Spinal cord (tissue), 10 donors: Measurements from ENCODE around the gene ENTPD6. TPM values are rescaled to one million over a fixed set of nuclear protein-coding genes. Genes with fewer than 3 reads are reported as not detected.
"Not testable (repeated sequence)": the region's sequence is repeated elsewhere in the genome, so short reads cannot be mapped to it uniquely, and the experiment has no call there.

ENCODE experiments used
- DNase-seq, 6 donors: peaks; one replicate each; pipeline versions ENCODE4 v3.0.0 to v3.0.0-alpha.2; 2013 to 2015; ENCODE audit warnings: low spot score in 6 of 6, low read depth in 4 of 6
- H3K27ac ChIP-seq: one replicate; pipeline ENCODE4 v1.5.1; 2013; ENCODE audit warnings: low read depth, low read length, control low read depth
- H3K27me3 ChIP-seq: one replicate; pipeline ENCODE4 v1.6.1; 2013; ENCODE audit warnings: low read length; ENCODE audit not compliant: control insufficient read depth, insufficient read depth
- H3K36me3 ChIP-seq: one replicate; pipeline ENCODE4 v1.6.1; 2013; ENCODE audit warnings: low read length; ENCODE audit not compliant: control insufficient read depth, insufficient read depth
- H3K4me1 ChIP-seq: one replicate; pipeline ENCODE4 v1.6.1; 2013; ENCODE audit warnings: low read length; ENCODE audit not compliant: control insufficient read depth, insufficient read depth
- H3K4me3 ChIP-seq: one replicate; pipeline ENCODE4 v1.5.1; 2013; ENCODE audit warnings: low read depth, low read length, control low read depth
- H3K9me3 ChIP-seq: one replicate; pipeline ENCODE4 v1.6.1; 2013; ENCODE audit warnings: low read length; ENCODE audit not compliant: control insufficient read depth, insufficient read depth
- WGBS: methylation state at CpG from one replicate; pipeline ENCODE4 v1.1.5; 2013; ENCODE audit warnings: missing lambda C conversion rate; ENCODE audit not compliant: insufficient coverage; 5-methylcytosine and 5-hydroxymethylcytosine counted together
- polyA plus RNA-seq, 2 donors: library from polyadenylated mRNA; unstranded; fragments of 120-200 nt; gene quantifications; one replicate each; pipeline ENCODE4 v1.2.1, GENCODE V29; 2013; ENCODE audit not compliant: insufficient read length in 2 of 2
- total RNA-seq, 2 donors: library from RNA; depleted of rRNA in 1 of 2; stranded (reverse); fragments of 120-200 nt in 1 of 2; fragments of >200 nt in 1 of 2; gene quantifications; one replicate each; pipeline versions ENCODE4 v1.2.3 to v1.2.4, GENCODE V29; 2013 to 2014
- donor health status: healthy.

ENTPD6 gene
- total and polyA plus RNA-seq, 4 donors = 36.0 to 114 (median 72.7) TPM

DNA sequence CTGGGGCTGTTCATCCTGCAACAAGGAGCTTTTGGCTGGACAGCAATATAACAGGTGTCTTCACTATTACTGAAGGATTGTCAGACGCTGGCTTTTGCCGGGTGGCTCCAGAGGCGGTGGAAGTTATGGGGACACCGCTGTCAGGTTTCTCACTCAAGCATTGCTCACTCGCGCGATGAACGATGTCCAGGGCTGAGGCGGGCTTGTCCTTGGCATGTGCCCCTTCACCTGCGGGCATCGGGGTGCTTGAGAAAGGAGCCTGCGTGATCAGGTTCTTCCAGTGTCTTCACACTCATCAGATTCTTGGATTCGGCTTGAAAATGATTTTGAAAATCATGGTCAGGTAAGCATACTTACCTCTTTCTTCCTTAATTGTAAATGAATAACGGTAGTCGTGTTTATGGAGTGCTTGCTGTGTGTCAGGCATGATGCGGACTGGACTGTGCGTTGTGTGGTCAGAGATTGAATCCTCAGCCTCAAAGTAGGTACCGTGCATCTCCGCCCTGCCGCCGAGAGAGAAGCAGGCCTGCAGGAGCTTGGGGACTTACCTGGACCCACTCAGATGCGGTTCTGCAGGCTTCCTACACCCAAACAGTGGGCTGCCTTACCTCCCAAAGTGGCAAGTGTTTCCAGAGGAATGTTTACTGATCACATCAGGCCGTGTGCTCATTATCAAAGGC is 34.1 kb downstream of the ENTPD6 start:
- no peak overlapping the region for H3K27ac ChIP-seq
- H3K36me3 ChIP-seq = peaks cover 24% of the 10 kb centered on the region
- no peak for DNase-seq
- no peak overlapping the region for H3K4me3 ChIP-seq
- peaks cover 6% of the 10 kb centered on the region for H3K4me1 ChIP-seq
- WGBS = 89% methylated on average over 18 of the region's 23 CpGs
- H3K27me3 ChIP-seq = no peaks in the 10 kb centered on the region
- no peaks in the 10 kb centered on the region for H3K9me3 ChIP-seq

DNA sequence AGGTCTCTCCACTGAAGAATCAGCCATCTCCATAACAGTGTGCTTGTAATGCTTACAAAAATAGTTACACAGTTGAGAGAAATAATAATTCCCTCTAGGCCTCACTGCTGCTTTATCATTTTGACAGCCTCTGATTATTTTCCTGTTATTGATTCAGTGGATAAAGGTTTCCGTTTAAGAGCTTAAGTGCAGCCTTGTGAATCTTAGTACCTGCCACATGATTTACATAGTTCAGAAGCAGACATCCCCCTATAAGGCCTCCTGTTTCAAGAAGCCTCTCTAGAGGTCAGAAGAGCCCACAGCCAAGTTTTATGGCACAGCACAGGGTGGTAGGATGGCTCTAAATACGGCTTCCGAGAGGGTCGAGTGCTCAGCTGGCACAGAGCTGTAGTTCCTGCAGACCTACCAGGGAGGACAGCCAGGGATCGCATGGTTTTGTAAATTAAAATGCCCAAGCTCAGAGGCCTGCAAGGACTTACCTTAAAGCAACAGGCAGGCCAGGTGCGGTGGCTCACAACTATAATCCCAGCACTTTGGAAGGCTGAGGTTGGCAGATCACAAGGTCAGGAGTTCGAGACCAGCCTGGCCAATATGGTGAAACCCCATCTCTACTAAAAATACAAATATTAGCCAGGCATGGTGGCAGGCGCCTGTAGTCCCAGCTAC is 34.8 kb downstream of the ENTPD6 start:
- 82% methylated on average over 7 of the region's 8 CpGs for WGBS
- Histone ChIP-seq H3K4me3 (no peak overlapping the region), H3K27me3 (no peaks in the 10 kb centered on the region), H3K9me3 (no peaks in the 10 kb centered on the region), H3K4me1 (peaks cover 6% of the 10 kb centered on the region), H3K27ac (no peak overlapping the region), H3K36me3 (peaks cover 17% of the 10 kb centered on the region)
- peak in 1 of 6 donors; percentile 49 for DNase-seq

DNA sequence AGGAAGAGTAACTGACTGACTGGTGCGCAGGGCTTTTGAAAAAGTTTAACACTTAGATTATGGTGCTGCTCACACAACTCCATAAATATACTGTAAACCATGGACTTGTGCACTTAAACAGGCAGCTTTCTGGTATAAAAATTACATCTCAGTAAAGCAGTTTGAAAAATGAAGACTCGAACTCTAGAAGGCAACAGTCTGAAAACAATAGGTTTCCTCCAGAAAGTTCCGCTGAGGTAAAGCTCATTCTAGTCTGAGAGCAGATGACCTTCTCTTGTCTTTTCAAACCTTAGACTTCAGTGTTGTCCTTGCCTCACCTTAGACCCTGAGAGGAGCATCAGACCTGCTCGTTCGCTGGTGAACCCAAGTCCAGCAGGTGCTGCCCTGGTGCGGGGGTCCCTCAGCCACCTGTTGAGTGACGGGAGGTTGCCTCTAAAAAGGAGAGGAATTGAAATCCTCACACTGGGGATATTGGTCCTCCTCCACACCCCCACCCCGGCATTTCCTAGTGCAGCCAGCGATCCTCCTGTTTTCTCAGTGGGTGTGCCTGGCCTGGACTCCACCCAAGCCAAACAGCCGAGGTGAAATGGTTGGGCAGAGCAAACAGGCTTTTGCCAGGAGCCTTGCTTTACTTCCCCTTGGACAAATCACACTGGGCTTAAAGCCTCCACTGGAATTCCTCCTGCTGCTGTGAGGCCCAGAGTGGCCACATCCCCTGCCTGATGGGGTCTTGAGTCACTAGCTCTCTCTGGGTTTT is 37.7 kb downstream of the ENTPD6 start:
- H3K36me3 ChIP-seq = no peaks in the 10 kb centered on the region
- H3K4me1 ChIP-seq = no peaks in the 10 kb centered on the region
- WGBS = 73% methylated on average over 5 of the region's 10 CpGs
- peak in 1 of 6 donors; percentile 49 for DNase-seq
- no peak overlapping the region for H3K4me3 ChIP-seq
- no peak overlapping the region for H3K27ac ChIP-seq
- no peaks in the 10 kb centered on the region for H3K9me3 ChIP-seq
- H3K27me3 ChIP-seq = no peaks in the 10 kb centered on the region

DNA sequence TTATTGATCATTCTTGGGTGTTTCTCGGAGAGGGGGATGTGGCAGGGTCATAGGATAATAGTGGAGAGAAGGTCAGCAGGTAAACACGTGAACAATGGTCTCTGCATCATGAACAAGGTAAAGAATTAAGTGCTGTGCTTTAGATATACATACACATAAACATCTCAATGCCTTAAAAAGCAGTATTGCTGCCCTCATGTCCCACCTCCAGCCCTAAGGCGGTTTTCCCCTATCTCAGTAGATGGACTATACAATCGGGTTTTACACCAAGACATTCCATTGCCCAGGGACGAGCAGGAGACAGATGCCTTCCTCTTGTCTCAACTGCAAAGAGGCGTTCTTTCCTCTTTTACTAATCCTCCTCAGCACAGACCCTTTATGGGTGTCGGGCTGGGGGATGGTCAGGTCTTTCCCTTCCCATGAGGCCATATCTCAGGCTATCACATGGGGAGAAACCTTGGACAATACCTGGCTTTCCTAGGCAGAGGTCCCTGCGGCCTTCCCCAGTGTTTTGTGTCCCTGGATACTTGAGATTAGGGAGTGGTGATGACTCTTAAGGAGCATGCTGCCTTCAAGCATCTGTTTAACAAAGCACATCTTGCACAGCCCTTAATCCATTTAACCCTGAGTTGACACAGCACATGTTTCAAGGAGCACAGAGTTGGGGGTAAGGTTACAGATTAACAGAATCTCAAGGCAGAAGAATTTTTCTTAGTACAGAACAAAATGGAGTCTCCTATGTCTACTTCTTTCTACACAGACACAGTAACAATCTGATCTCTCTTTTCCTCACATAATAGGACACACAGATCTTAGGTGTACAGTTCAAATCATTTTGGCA is 38.7 kb downstream of the ENTPD6 start:
- H3K36me3 ChIP-seq, H3K27ac ChIP-seq, H3K27me3 ChIP-seq, H3K4me1 ChIP-seq, H3K9me3 ChIP-seq, DNase-seq, H3K4me3 ChIP-seq: not testable (repeated sequence)
- WGBS = 67% methylated on average over 2 of the region's 8 CpGs

DNA sequence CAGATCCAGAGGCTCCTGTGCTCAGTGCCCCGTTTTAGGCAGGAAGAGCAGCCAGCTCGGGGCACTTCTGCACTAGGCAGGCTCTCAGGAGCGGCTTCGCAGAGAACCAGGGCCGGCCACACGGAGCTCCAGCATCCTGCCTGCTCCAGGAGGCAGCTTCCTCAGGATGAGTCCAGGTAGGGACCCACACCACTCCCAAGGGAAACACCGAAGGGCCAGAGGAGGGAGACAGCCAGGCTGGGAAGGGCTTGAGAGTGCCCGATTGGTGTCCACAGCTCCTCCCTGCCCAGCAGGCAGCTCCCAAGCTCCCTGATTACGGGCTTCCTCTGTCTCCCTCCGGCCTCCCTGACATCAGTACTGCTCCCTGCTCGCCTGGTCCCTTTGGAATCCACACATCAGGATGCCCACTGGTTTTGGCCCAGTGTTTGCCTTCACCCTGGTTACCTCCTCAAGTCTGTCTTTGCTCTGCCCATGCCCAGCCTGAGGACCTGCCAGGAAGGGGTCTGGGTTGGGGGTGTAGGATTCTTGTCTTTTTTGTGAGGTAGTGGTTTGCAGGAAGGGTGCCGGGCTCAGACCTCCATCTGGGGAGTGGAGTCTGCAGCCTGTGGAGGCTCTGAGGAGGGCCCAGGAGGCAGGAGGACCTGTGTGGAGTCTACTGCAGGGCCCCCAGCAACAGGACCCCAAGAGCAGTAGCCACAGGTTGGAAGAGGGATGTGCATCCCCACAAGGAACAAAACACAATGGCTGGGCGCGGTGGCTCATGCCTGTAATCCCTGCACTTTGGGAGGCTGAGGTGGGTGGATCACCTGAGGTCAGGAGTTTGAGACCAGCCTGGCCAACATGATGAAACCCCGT is 41.2 kb downstream of the ENTPD6 start:
- Histone ChIP-seq H3K27me3 (no peaks in the 10 kb centered on the region), H3K27ac (no peak overlapping the region), H3K36me3 (no peaks in the 10 kb centered on the region), H3K4me1 (no peaks in the 10 kb centered on the region), H3K9me3 (no peaks in the 10 kb centered on the region), H3K4me3 (no peak overlapping the region)
- DNase-seq = no peak
- 84% methylated on average over 14 of the region's 15 CpGs for WGBS

DNA sequence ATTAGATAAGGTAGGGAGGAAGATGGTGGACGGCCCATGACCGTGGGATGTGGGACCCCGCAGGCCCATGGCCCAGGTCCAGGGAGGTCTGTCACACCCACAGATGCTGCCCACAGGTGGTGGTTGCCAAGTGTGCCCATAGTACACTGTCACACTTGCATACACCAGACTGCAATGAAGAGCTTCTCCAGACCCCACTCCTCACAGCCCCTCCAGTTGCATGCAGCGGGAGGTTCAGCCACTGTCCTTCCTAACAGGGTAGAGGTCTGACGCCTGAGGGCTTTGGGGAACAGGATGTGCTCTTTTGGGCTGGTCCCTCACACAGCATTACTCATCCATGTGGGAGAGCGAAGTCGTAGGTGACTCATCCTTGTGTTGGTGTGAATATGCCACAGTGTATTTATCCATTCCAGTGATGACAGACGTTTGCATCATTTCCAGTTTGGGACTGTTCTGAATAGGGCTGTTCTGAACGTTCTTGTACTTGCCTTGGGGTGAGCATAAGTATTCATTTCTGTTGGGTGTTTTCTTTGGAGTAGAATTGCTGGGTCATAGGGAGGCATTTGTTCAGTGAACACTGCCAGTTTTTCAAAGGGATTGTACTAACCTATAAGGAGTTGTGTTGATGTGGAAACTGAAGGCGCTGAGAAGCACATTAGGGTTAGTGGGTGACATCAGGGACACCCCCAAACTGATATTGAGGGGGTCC is 42.3 kb downstream of the ENTPD6 start:
- Histone ChIP-seq H3K27me3 (no peaks in the 10 kb centered on the region), H3K36me3 (no peaks in the 10 kb centered on the region), H3K4me1 (no peaks in the 10 kb centered on the region), H3K27ac (no peak overlapping the region), H3K4me3 (no peak overlapping the region), H3K9me3 (no peaks in the 10 kb centered on the region)
- DNase-seq = peak in 1 of 6 donors; percentile 42
- 81% methylated on average over 5 of the region's 10 CpGs for WGBS

DNA sequence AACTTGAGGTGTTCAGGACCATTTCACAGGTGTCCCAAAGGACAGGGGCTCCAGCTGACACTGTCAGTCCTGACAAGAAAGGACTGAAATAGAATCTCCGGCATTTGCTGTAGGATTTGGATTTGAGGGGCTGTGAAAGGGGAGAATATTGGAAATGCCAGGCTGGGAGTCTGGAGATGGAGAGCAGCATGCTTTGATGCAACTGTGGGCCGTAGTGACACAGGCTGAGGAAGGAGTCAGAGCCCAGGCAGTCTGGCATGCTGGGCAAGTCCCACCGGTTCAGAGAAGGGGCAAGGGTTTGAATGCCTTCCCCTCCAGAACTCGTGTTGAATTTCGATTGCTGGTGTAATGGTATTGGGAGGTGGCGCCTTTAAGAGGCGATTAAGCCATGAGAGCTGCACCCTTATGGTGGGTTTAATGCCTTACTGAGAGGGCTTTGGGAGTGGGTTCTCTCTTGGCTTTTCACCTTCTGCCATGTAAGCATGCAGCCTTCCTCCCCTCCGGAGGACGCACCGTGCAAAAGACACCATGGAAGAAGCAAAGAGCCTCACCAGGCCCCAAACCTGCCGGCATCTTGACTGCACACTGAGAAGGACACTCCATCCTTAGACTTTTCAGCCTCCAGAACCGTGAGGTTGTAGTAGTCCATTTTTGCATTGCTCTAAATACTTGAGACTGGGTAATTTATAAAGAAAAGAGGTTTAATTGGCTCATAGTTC is 43.0 kb downstream of the ENTPD6 start:
- no peaks in the 10 kb centered on the region for H3K36me3 ChIP-seq
- DNase-seq = no peak
- WGBS = 93% methylated on average over 11 of the region's 12 CpGs
- H3K4me3 ChIP-seq = no peak overlapping the region
- no peaks in the 10 kb centered on the region for H3K4me1 ChIP-seq
- H3K27ac ChIP-seq = no peak overlapping the region
- H3K9me3 ChIP-seq = no peaks in the 10 kb centered on the region
- H3K27me3 ChIP-seq = no peaks in the 10 kb centered on the region
